Measurements from ENCODE around the gene MGAT4A. TPM values are rescaled to one million over a fixed set of nuclear protein-coding genes. Genes with fewer than 3 reads are reported as not detected.

MGAT4A gene
- total RNA-seq, 2 experiments from 2014 or later, result 10.1 to 15.4 TPM

- BruUV-seq (replicated peaks), result no TSS peak
- H4K20me1 ChIP-seq (ENCODE audit: insufficient read depth, low read length), result no peaks in the 10 kb centered on the region
- H3K4me3 ChIP-seq (ENCODE audit: low read depth, low read length, poor library complexity, severe bottlenecking), result no peak overlapping the region
- no peaks in the 10 kb centered on the region for H3K79me2 ChIP-seq (ENCODE audit: insufficient read depth, low read depth, low read length)
- CTCF ChIA-PET (ENCODE audit: unreplicated experiment), result interaction anchor here (1.3 kb wide), 1 partner anchor 11 kb away, joined by 3 read pairs; no protein-coding TSS in a partner anchor
- no peak overlapping the region for H2AFZ ChIP-seq (ENCODE audit: low read length)
- no peak for TF ChIP-seq EZH2phosphoT487 (IDR thresholded peaks at IDR 0.05; ENCODE audit: borderline replicate concordance, low read depth, low read length)
- TF ChIP-seq, protein P1, sequence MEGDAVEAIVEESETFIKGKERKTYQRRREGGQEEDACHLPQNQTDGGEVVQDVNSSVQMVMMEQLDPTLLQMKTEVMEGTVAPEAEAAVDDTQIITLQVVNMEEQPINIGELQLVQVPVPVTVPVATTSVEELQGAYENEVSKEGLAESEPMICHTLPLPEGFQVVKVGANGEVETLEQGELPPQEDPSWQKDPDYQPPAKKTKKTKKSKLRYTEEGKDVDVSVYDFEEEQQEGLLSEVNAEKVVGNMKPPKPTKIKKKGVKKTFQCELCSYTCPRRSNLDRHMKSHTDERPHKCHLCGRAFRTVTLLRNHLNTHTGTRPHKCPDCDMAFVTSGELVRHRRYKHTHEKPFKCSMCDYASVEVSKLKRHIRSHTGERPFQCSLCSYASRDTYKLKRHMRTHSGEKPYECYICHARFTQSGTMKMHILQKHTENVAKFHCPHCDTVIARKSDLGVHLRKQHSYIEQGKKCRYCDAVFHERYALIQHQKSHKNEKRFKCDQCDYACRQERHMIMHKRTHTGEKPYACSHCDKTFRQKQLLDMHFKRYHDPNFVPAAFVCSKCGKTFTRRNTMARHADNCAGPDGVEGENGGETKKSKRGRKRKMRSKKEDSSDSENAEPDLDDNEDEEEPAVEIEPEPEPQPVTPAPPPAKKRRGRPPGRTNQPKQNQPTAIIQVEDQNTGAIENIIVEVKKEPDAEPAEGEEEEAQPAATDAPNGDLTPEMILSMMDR (conservative IDR thresholded peaks at IDR 0.05; ENCODE audit: low read length), result no peak
- H3K4me1 ChIP-seq (ENCODE audit: insufficient read depth, low read length, poor library complexity, severe bottlenecking), result peaks cover 9% of the 10 kb centered on the region
- intact Hi-C loops (cut with micrococcal nuclease; ENCODE audit: unreplicated experiment), result no loop called here
- no peak overlapping the region for H3K27ac ChIP-seq (ENCODE audit: low read depth, low read length, poor library complexity, severe bottlenecking)
- H3K4me2 ChIP-seq (ENCODE audit: low read length), result no peak overlapping the region
- POLR2A ChIA-PET, result interaction anchor here (0.5 kb wide), 1 partner anchor 76 kb away, joined by 3 read pairs; no protein-coding TSS in a partner anchor
- DNase-seq (ENCODE audit: low spot score), result no peak
- H3K9me3 ChIP-seq (ENCODE audit: low read length), result no peaks in the 10 kb centered on the region
- H3K9me2 ChIP-seq (ENCODE audit: insufficient read depth, low read length), result no peaks in the 10 kb centered on the region
- H3K36me3 ChIP-seq (ENCODE audit: insufficient read depth, low read length), result peaks cover 5% of the 10 kb centered on the region; the same call in 1 of the 2 replicates
Measured at GRCh38 chr2:98579926-98580325, 151.0 kb downstream of the MGAT4A start.

DNA sequence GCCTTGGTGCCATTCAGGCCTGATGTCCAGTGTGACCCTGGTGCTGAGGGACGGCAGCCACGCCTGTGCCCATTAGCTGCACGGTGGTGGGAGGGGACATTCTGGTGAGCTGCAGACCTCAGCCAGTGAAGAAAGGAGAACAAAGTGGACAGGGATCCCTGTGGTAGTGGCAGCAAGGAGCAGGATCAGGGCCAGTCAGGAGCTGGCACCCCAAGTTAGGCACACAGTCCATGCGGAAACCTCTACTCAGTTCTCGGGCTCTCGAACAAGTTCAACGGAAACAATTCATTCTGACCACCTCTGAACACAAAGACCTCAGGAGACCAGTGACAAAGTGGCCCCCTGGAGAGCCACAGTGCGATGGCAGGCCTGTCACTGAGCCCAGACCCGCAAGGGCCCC is 152.7 kb downstream of the MGAT4A start:
- TF ChIP-seq EZH2phosphoT487 (IDR thresholded peaks at IDR 0.05; ENCODE audit: borderline replicate concordance, low read depth, low read length), result no peak
- TF ChIP-seq, protein P1 (conservative IDR thresholded peaks at IDR 0.05; ENCODE audit: low read length), result no peak
- no peak for DNase-seq (ENCODE audit: low spot score)
- Histone ChIP-seq H3K4me1 (ENCODE audit: insufficient read depth, low read length, poor library complexity, severe bottlenecking) (peaks cover 9% of the 10 kb centered on the region), H3K79me2 (ENCODE audit: insufficient read depth, low read depth, low read length) (no peaks in the 10 kb centered on the region), H3K4me3 (ENCODE audit: low read depth, low read length, poor library complexity, severe bottlenecking) (no peak overlapping the region), H3K9me2 (ENCODE audit: insufficient read depth, low read length) (no peaks in the 10 kb centered on the region), H3K36me3 (ENCODE audit: insufficient read depth, low read length) (peaks cover 5% of the 10 kb centered on the region; the same call in 1 of the 2 replicates), H2AFZ (ENCODE audit: low read length) (no peak overlapping the region), H3K9me3 (ENCODE audit: low read length) (no peaks in the 10 kb centered on the region), H3K4me2 (ENCODE audit: low read length) (no peak overlapping the region), H4K20me1 (ENCODE audit: insufficient read depth, low read length) (no peaks in the 10 kb centered on the region), H3K27ac (ENCODE audit: low read depth, low read length, poor library complexity, severe bottlenecking) (no peak overlapping the region)
- intact Hi-C loops (cut with micrococcal nuclease; ENCODE audit: unreplicated experiment), result no loop called here
- POLR2A ChIA-PET, result no interaction called here
- CTCF ChIA-PET (ENCODE audit: unreplicated experiment), result no interaction called here
- BruUV-seq (replicated peaks), result no TSS peak

DNA sequence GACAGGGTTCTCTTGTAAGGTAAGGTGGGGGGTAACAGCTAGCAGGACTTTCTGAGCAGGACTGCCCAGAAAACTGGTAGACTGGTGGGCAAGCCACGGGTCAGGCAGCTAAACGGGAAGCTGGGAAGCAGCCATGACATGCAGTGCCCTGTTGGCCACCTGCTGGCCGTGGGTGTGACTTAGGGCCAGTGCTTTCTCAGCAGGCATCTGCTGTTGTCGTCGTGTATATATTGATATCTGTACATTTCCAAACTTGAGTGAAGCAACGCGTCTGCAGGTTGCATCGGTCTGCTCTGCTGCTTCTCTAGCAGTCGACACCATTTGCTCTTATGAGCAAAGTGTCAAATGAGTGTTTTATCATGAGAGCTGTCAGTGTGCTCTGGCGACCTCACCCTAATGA is 153.6 kb downstream of the MGAT4A start:
- no TSS peak for BruUV-seq (replicated peaks)
- no peak for DNase-seq (ENCODE audit: low spot score)

More for the DNA sequence above, 153.6 kb downstream of the MGAT4A start:
- Histone ChIP-seq H3K9me2 (ENCODE audit: insufficient read depth, low read length) (no peaks in the 10 kb centered on the region), H3K36me3 (ENCODE audit: insufficient read depth, low read length) (no peaks in the 10 kb centered on the region), H3K4me2 (ENCODE audit: low read length) (no peak overlapping the region), H3K27ac (ENCODE audit: low read depth, low read length, poor library complexity, severe bottlenecking) (no peak overlapping the region), H3K79me2 (ENCODE audit: insufficient read depth, low read depth, low read length) (no peaks in the 10 kb centered on the region), H2AFZ (ENCODE audit: low read length) (no peak overlapping the region), H4K20me1 (ENCODE audit: insufficient read depth, low read length) (no peaks in the 10 kb centered on the region), H3K9me3 (ENCODE audit: low read length) (no peaks in the 10 kb centered on the region), H3K4me1 (ENCODE audit: insufficient read depth, low read length, poor library complexity, severe bottlenecking) (peaks cover 9% of the 10 kb centered on the region), H3K4me3 (ENCODE audit: low read depth, low read length, poor library complexity, severe bottlenecking) (no peak overlapping the region)
- intact Hi-C loops (cut with micrococcal nuclease; ENCODE audit: unreplicated experiment), result no loop called here
- ChIA-PET POLR2A (no interaction called here), CTCF (ENCODE audit: unreplicated experiment) (no interaction called here)
- TF ChIP-seq EZH2phosphoT487 (IDR thresholded peaks at IDR 0.05; ENCODE audit: borderline replicate concordance, low read depth, low read length), result no peak
- TF ChIP-seq, protein P1 (conservative IDR thresholded peaks at IDR 0.05; ENCODE audit: low read length), result no peak

Data from OCI-LY7 (cell line).